GM04503 (cell line): ENCODE results near the gene DNAAF8.

Experiments used
- DNase-seq: peaks from one replicate; pipeline ENCODE4 v3.0.0-alpha.2; 2012; ENCODE audit warnings: low read depth

Gene DNAAF8

GRCh38 chr16:4752351-4753100 lies 18.2 kb downstream of the DNAAF8 start:
- no peak for DNase-seq

GRCh38 chr16:4753227-4753626 lies 18.9 kb downstream of the DNAAF8 start:
- DNase-seq, result no peak

- DNase-seq, result no peak
Measured at GRCh38 chr16:4754865-4755264, 20.5 kb downstream of the DNAAF8 start.

- DNase-seq, result no peak
Measured at GRCh38 chr16:4755687-4756086, 21.4 kb downstream of the DNAAF8 start.

- DNase-seq, result no peak
Measured at GRCh38 chr16:4760221-4760910, 26.0 kb downstream of the DNAAF8 start.

- DNase-seq, result no peak
Measured at GRCh38 chr16:4762205-4762604, 27.9 kb downstream of the DNAAF8 start.

GRCh38 chr16:4763791-4764190 lies 29.5 kb downstream of the DNAAF8 start:
- no peak for DNase-seq

GRCh38 chr16:4765511-4766474 lies 31.5 kb downstream of the DNAAF8 start:
- DNase-seq, result no peak

- peak; percentile 76 for DNase-seq
Measured at GRCh38 chr16:4766875-4767628, 32.7 kb downstream of the DNAAF8 start, which contains the start of gene ZNF500. Gene ZNF500 (minus strand): TSS chr16:4767162. CDS start chr16:4765978, 1,184 bp downstream.

GRCh38 chr16:4767872-4768548 lies 33.7 kb downstream of the DNAAF8 start:
- peak; percentile 25 for DNase-seq

GRCh38 chr16:4768549-4769305 lies 34.4 kb downstream of the DNAAF8 start:
- peak; percentile 73 for DNase-seq

GRCh38 chr16:4769306-4769638 lies 34.9 kb downstream of the DNAAF8 start:
- no peak for DNase-seq

GRCh38 chr16:4771646-4772045 lies 37.3 kb downstream of the DNAAF8 start:
- DNase-seq, result no peak

GRCh38 chr16:4772351-4772750 lies 38.0 kb downstream of the DNAAF8 start:
- no peak for DNase-seq

- no peak for DNase-seq
Measured at GRCh38 chr16:4775005-4775404, 40.7 kb downstream of the DNAAF8 start.

- DNase-seq, result no peak
Measured at GRCh38 chr16:4776141-4776705, 41.9 kb downstream of the DNAAF8 start.

- no peak for DNase-seq
Measured at GRCh38 chr16:4777339-4778049, 43.2 kb downstream of the DNAAF8 start.

- no peak for DNase-seq
Measured at GRCh38 chr16:4778050-4778392, 43.7 kb downstream of the DNAAF8 start.

- no peak for DNase-seq
Measured at GRCh38 chr16:4780235-4780634, 45.9 kb downstream of the DNAAF8 start.
